GM23248 (cell line): Measurements from ENCODE around the gene LZIC. TPM values are rescaled to one million over a fixed set of nuclear protein-coding genes. Genes with fewer than 3 reads are reported as not detected.
"Not testable (repeated sequence)": the region's sequence is repeated elsewhere in the genome, so short reads cannot be mapped to it uniquely, and the experiment has no call there.

Experiments
- DNase-seq: peaks from one replicate; pipeline ENCODE4 v3.0.0-alpha.2; 2015
- H2AFZ ChIP-seq: fragments of 200-600 bp; sonication (generic); 2 replicates; pipeline ENCODE4 v1.6.1; 2016; ENCODE audit warnings: antibody characterized with exemption
- H3F3A ChIP-seq: fragments of 200-600 bp; sonication (generic); 2 replicates; pipeline ENCODE4 v1.6.1; 2016; ENCODE audit warnings: mild to moderate bottlenecking, antibody characterized with exemption, mixed run types; ENCODE audit not compliant: insufficient read depth
- H3K27ac ChIP-seq: fragments of 200-600 bp; sonication (generic); 2 replicates; pipeline ENCODE4 v1.5.1; 2016; ENCODE audit warnings: mild to moderate bottlenecking
- H3K27me3 ChIP-seq: fragments of 200-600 bp; sonication (generic); replicated peaks from 2 replicates; pipeline ENCODE4 v1.6.1; 2016; ENCODE audit warnings: mild to moderate bottlenecking; ENCODE audit not compliant: insufficient read depth
- H3K36me3 ChIP-seq: fragments of 200-600 bp; sonication (generic); 2 replicates; pipeline ENCODE4 v1.6.1; 2016; ENCODE audit warnings: low read depth, mild to moderate bottlenecking
- H3K4me1 ChIP-seq: fragments of 200-600 bp; sonication (generic); 2 replicates; pipeline ENCODE4 v1.6.1; 2016; ENCODE audit warnings: mild to moderate bottlenecking; ENCODE audit not compliant: insufficient read depth
- H3K4me2 ChIP-seq: fragments of 200-600 bp; sonication (generic); one replicate; pipeline ENCODE4 v1.6.1; 2016; ENCODE audit warnings: mild to moderate bottlenecking; ENCODE audit not compliant: unreplicated experiment
- H3K4me3 ChIP-seq: fragments of 200-600 bp; sonication (generic); 2 replicates; pipeline ENCODE4 v1.5.1; 2016; ENCODE audit warnings: mild to moderate bottlenecking
- H3K79me2 ChIP-seq: fragments of 200-600 bp; sonication (generic); 2 replicates; pipeline ENCODE4 v1.6.1; 2016; ENCODE audit warnings: mild to moderate bottlenecking; ENCODE audit not compliant: insufficient read depth
- H3K9ac ChIP-seq: fragments of 200-600 bp; sonication (generic); 2 replicates; pipeline ENCODE4 v1.6.1; 2016; ENCODE audit warnings: mild to moderate bottlenecking
- H3K9me2 ChIP-seq: fragments of 200-600 bp; sonication (generic); 2 replicates; pipeline ENCODE4 v1.6.1; 2016; ENCODE audit warnings: mixed run types, mild to moderate bottlenecking, moderate library complexity; ENCODE audit not compliant: insufficient read depth
- H3K9me3 ChIP-seq: fragments of 200-600 bp; sonication (generic); one replicate; pipeline ENCODE4 v1.6.1; 2017; ENCODE audit warnings: low read depth
- H4K20me1 ChIP-seq: fragments of 200-600 bp; sonication (generic); 2 replicates; pipeline ENCODE4 v1.6.0; 2016; ENCODE audit not compliant: insufficient read depth
- EZH2 ChIP-seq: fragments of 200-600 bp; sonication (generic); IDR thresholded peaks from 2 replicates; pipeline ENCODE4 v1.6.1; 2018; ENCODE audit warnings: antibody characterized with exemption, mild to moderate bottlenecking; ENCODE audit not compliant: insufficient read depth, poor library complexity, severe bottlenecking
- EZH2phosphoT487 ChIP-seq: fragments of 200-600 bp; sonication (generic); IDR thresholded peaks from 2 replicates; pipeline ENCODE4 v1.6.1; 2018; ENCODE audit warnings: antibody characterized with exemption, moderate library complexity, mild to moderate bottlenecking, low read depth; ENCODE audit not compliant: insufficient read depth
- WGBS, 2 experiments: methylation state at CpG; one replicate each; pipeline ENCODE4 v1.1.6; 2015 to 2017; ENCODE audit warnings: low lambda C conversion rate in 2 of 2, low coverage in 1 of 2; ENCODE audit errors: missing lambda C conversion rate in 2 of 2; 5-methylcytosine and 5-hydroxymethylcytosine counted together
- in situ Hi-C: fragments of 300-500 bp; cut with MboI; formaldehyde crosslinking; loops from 2 replicates; pipeline ENCODE4 v1.15.0; 2020
- polyA plus RNA-seq: library from polyadenylated mRNA; unstranded; fragments of >200 nt; fragmentation: Nextera tagmentation; extraction: Ambion mirVana; gene quantifications from 2 replicates; pipeline ENCODE4 v1.2.1, GENCODE V29; 2016
- total RNA-seq: library from RNA; depleted of rRNA; stranded (reverse); fragments of >200 nt; shearing (Covaris generic); gene quantifications from 2 replicates; pipeline ENCODE4 v1.2.3, GENCODE V29; 2014

The LZIC gene
- total and polyA plus RNA-seq, 2 experiments from 2014 or later, result 24.0 to 26.0 TPM

DNA sequence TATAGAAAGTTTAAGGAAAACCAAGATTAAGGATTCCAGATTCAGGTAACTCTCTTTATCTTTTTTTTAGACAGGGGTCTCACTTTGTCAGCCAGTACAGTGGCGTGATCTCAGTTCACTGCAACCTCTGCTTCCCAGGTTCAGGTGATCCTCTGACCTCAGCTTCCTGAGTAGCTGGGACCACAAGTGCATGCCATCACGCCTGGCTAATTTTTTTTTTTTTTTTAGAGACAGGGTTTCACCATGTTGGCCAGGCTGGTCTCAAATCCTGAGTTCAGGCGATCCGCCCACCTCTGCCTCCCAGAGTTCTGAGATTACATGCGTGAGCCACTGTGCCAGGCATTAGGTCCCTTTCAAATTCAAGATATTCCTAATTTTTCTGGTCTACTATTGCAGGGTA is 15.9 kb downstream of the LZIC start:
- no peak overlapping the region for H2AFZ ChIP-seq
- no peaks in the 10 kb centered on the region for H3K79me2 ChIP-seq
- H3K9me2 ChIP-seq, result no peaks in the 10 kb centered on the region
- H3K4me3 ChIP-seq, result no peak overlapping the region
- WGBS, 2 experiments, result 95 to 98% methylated on average over 5 of the region's 5 CpGs
- H3K9me3 ChIP-seq, result no peaks in the 10 kb centered on the region
- H3K36me3 ChIP-seq, result peaks cover 17% of the 10 kb centered on the region; the same call in 1 of the 2 replicates
- TF ChIP-seq EZH2phosphoT487, result no peak
- no peak for TF ChIP-seq EZH2
- H4K20me1 ChIP-seq, result no peaks in the 10 kb centered on the region
- H3K27ac ChIP-seq, result no peak overlapping the region
- no peak for DNase-seq
- H3K4me2 ChIP-seq, result no peak overlapping the region
- in situ Hi-C loops, result no loop called here
- H3K9ac ChIP-seq, result no peak overlapping the region
- no peaks in the 10 kb centered on the region for H3K27me3 ChIP-seq
- no peaks in the 10 kb centered on the region for H3F3A ChIP-seq
- H3K4me1 ChIP-seq, result no peaks in the 10 kb centered on the region

- Histone ChIP-seq H3K36me3 (no peaks in the 10 kb centered on the region), H3K9me2 (no peaks in the 10 kb centered on the region), H3F3A (no peaks in the 10 kb centered on the region), H4K20me1 (no peaks in the 10 kb centered on the region), H3K4me1 (no peaks in the 10 kb centered on the region), H3K27ac (no peak overlapping the region), H3K27me3 (no peaks in the 10 kb centered on the region), H2AFZ (no peak overlapping the region), H3K9me3 (no peaks in the 10 kb centered on the region), H3K4me3 (no peak overlapping the region), H3K4me2 (no peak overlapping the region), H3K79me2 (no peaks in the 10 kb centered on the region), H3K9ac (no peak overlapping the region)
- in situ Hi-C loops, result no loop called here
- WGBS, 2 experiments, result 81 to 90% methylated on average over 5 of the region's 5 CpGs
- DNase-seq, result no peak
- TF ChIP-seq EZH2phosphoT487 (no peak), EZH2 (no peak)
Measured at GRCh38 chr1:9922342-9922741, 20.8 kb downstream of the LZIC start.

GRCh38 chr1:9920606-9921005 is 22.6 kb downstream of the LZIC start:
- 87 to 90% methylated on average over 5 of the region's 5 CpGs for WGBS, 2 experiments
- Histone ChIP-seq H3K9ac (no peak overlapping the region), H3F3A (no peaks in the 10 kb centered on the region), H2AFZ (no peak overlapping the region), H3K79me2 (no peaks in the 10 kb centered on the region), H3K27me3 (no peaks in the 10 kb centered on the region), H3K36me3 (no peaks in the 10 kb centered on the region), H3K4me3 (no peak overlapping the region), H3K4me2 (no peak overlapping the region), H3K9me2 (no peaks in the 10 kb centered on the region), H3K9me3 (no peaks in the 10 kb centered on the region), H4K20me1 (no peaks in the 10 kb centered on the region), H3K4me1 (no peaks in the 10 kb centered on the region), H3K27ac (no peak overlapping the region)
- TF ChIP-seq EZH2, result no peak
- TF ChIP-seq EZH2phosphoT487, result no peak
- DNase-seq, result no peak
- in situ Hi-C loops, result no loop called here

- Histone ChIP-seq H3K27me3 (no peaks in the 10 kb centered on the region), H3K4me2 (no peak overlapping the region), H2AFZ (no peak overlapping the region), H3K9me2 (no peaks in the 10 kb centered on the region), H3K27ac (no peak overlapping the region), H4K20me1 (no peaks in the 10 kb centered on the region), H3K9me3 (no peaks in the 10 kb centered on the region), H3F3A (no peaks in the 10 kb centered on the region), H3K4me1 (no peaks in the 10 kb centered on the region), H3K9ac (no peak overlapping the region), H3K36me3 (no peaks in the 10 kb centered on the region), H3K4me3 (no peak overlapping the region), H3K79me2 (no peaks in the 10 kb centered on the region)
- WGBS, 2 experiments, result 83 to 86% methylated on average over 1 of the region's 1 CpG
- in situ Hi-C loops, result no loop called here
- no peak for DNase-seq
- TF ChIP-seq EZH2, result no peak
- TF ChIP-seq EZH2phosphoT487, result no peak
Measured at GRCh38 chr1:9917901-9918300, 25.3 kb downstream of the LZIC start.

GRCh38 chr1:9917495-9917894 is 25.7 kb downstream of the LZIC start:
- H2AFZ ChIP-seq, H3K4me1 ChIP-seq, DNase-seq, H3K9me2 ChIP-seq, H3F3A ChIP-seq, H3K27ac ChIP-seq, H3K9me3 ChIP-seq, H3K4me2 ChIP-seq, H3K4me3 ChIP-seq, H3K9ac ChIP-seq, in situ Hi-C loops, H3K79me2 ChIP-seq, H3K27me3 ChIP-seq, H4K20me1 ChIP-seq, H3K36me3 ChIP-seq: not testable (repeated sequence)
- 68 to 73% methylated on average over 3 of the region's 3 CpGs for WGBS, 2 experiments
